MCF 10A (cell line): ENCODE data around the gene EDN1. TPM values are rescaled to one million over a fixed set of nuclear protein-coding genes. Genes with fewer than 3 reads are reported as not detected.

Source experiments
- BruUV-seq: library from RNA; stranded (reverse); fragments of 400-500 nt; replicated peaks from 2 replicates; lab custom pipeline; 2021; lab: Mats Ljungman, UMichigan
- CTCF ChIA-PET: fragments of 300-600 bp; sonication (Branson Sonifier 250); formaldehyde crosslinking; extraction: SDS; loops from one replicate; lab custom pipeline; 2021; ENCODE audit warnings: antibody characterized with exemption, inconsistent platforms; lab: Yijun Ruan, JAX
- POLR2A ChIA-PET: fragments of 300-600, 350-650 bp; sonication (Branson Sonifier 250); formaldehyde crosslinking; extraction: SDS; loops from one replicate; lab custom pipeline; 2020; ENCODE audit warnings: antibody characterized with exemption, inconsistent platforms; lab: Yijun Ruan, JAX
- DNase-seq: peaks from one replicate; pipeline ENCODE4 v3.0.0-alpha.2; 2018; ENCODE audit not compliant: unreplicated experiment
- H3K27ac Mint-ChIP-seq: one replicate; pipeline ENCODE4 v1.8.0; 2022; ENCODE audit warnings: mild to moderate bottlenecking, low read depth, mixed read lengths; ENCODE audit not compliant: unreplicated experiment
- H3K27me3 Mint-ChIP-seq: one replicate; pipeline ENCODE4 v1.8.0; 2022; ENCODE audit warnings: mixed read lengths; ENCODE audit not compliant: insufficient read depth, unreplicated experiment
- H3K36me3 Mint-ChIP-seq: one replicate; pipeline ENCODE4 v1.8.0; 2022; ENCODE audit warnings: mild to moderate bottlenecking, moderate library complexity, mixed read lengths; ENCODE audit not compliant: insufficient read depth, unreplicated experiment
- H3K4me1 Mint-ChIP-seq: one replicate; pipeline ENCODE4 v1.8.0; 2022; ENCODE audit warnings: mixed read lengths; ENCODE audit not compliant: insufficient read depth, unreplicated experiment
- H3K4me3 Mint-ChIP-seq: one replicate; pipeline ENCODE4 v1.8.0; 2022; ENCODE audit warnings: mild to moderate bottlenecking, moderate library complexity, mixed read lengths; ENCODE audit not compliant: unreplicated experiment
- H3K9me3 Mint-ChIP-seq: one replicate; pipeline ENCODE4 v1.8.0; 2022; ENCODE audit warnings: mixed read lengths; ENCODE audit not compliant: unreplicated experiment
- intact Hi-C: fragments of 100-400 bp; cut with micrococcal nuclease; formaldehyde crosslinking; loops from 2 replicates; pipeline ENCODE4 v1.14.1; 2022
- total RNA-seq: library from RNA; stranded (reverse); gene quantifications from 2 replicates; pipeline ENCODE4 v1.2.3, GENCODE V29; 2022
- TF ChIP-seq, protein P1 (sequence below): fragments of 200-600 bp; IDR thresholded peaks from one replicate; pipeline ENCODE4 v1.8.0; 2022; ENCODE audit warnings: antibody characterized with exemption, mild to moderate bottlenecking; ENCODE audit not compliant: unreplicated experiment

EDN1 gene
- total RNA-seq, 1 experiment from 2014 or later: 2.7 TPM

DNA sequence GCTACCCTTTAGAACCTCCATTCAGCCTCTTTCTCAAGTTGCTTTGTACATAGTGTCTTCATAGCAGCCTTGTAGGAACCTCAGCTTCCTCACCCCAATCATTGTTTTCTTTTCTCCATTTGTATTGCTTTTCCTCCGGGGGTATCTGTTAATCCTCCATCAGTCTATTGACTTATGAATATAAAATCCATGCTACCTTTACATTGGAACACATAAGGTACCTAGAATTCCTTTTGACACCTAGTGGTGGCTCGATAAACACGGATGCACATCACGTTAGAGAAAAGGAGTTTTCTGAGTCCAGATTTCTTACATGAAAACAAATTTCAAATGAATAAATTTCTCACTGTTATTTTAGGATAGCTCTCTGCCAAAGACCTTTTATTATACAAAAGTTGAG, 6.3 kb upstream of the EDN1 start:
- no peak overlapping the region for H3K27ac Mint-ChIP-seq
- ChIA-PET CTCF (interaction anchor here (0.6 to 0.7 kb wide), 2 partner anchors 118 to 628 kb away, joined by 3 to 4 read pairs; no protein-coding TSS in a partner anchor), POLR2A (interaction anchor here (0.7 kb wide), 1 partner anchor 40 kb away, joined by 3 read pairs; no protein-coding TSS in a partner anchor)
- H3K4me1 Mint-ChIP-seq: peaks cover 37% of the 10 kb centered on the region
- H3K27me3 Mint-ChIP-seq: no peaks in the 10 kb centered on the region
- DNase-seq: no peak
- no peaks in the 10 kb centered on the region for H3K36me3 Mint-ChIP-seq
- TF ChIP-seq, protein P1, sequence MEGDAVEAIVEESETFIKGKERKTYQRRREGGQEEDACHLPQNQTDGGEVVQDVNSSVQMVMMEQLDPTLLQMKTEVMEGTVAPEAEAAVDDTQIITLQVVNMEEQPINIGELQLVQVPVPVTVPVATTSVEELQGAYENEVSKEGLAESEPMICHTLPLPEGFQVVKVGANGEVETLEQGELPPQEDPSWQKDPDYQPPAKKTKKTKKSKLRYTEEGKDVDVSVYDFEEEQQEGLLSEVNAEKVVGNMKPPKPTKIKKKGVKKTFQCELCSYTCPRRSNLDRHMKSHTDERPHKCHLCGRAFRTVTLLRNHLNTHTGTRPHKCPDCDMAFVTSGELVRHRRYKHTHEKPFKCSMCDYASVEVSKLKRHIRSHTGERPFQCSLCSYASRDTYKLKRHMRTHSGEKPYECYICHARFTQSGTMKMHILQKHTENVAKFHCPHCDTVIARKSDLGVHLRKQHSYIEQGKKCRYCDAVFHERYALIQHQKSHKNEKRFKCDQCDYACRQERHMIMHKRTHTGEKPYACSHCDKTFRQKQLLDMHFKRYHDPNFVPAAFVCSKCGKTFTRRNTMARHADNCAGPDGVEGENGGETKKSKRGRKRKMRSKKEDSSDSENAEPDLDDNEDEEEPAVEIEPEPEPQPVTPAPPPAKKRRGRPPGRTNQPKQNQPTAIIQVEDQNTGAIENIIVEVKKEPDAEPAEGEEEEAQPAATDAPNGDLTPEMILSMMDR: no peak
- intact Hi-C loops: no loop called here
- peaks cover 8% of the 10 kb centered on the region for H3K9me3 Mint-ChIP-seq
- BruUV-seq: no TSS peak
- H3K4me3 Mint-ChIP-seq: no peak overlapping the region

DNA sequence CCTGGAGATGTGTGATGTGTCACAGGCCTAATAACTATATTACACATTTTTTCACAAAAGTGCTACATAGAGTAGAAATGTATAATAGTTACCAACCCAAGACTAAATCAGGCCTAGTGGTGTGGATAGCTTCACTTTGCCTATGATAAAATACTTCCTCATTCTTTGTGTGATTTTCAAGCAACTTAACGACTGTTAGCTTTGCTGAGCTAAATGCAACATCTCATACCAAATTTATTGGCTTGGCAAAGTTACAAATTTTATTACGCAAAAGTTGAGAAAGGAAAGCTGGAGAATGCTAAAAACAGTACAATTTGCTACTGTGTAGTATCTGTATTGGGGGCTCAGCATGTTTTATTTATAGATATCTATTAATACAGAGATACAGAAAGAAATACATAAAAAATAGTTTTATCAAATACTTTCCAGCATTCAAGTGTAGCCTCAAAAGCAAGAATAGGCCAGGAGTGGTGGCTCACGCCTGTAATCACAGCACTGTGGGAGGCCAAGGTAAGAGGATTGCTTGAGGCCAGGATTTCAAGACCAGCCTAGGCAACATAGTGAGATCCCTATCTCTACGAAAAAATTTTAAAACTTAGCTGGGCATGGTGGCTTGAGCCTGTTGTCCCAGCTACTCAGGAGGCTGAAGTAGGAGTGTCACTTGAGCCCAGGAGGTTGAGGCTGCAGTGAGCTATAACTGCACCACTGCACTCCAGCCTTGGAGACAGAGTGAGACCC, 3.6 kb upstream of the EDN1 start:
- Mint-ChIP-seq H3K4me3 (peak overlapping the region; percentile 73), H3K9me3 (no peaks in the 10 kb centered on the region), H3K36me3 (no peaks in the 10 kb centered on the region), H3K27ac (peak overlapping the region; percentile 60), H3K27me3 (no peaks in the 10 kb centered on the region), H3K4me1 (peaks cover 29% of the 10 kb centered on the region)
- DNase-seq: peak; percentile 48
- CTCF ChIA-PET: interaction anchor here (0.5 to 7.1 kb wide), 40 partner anchors 9 to 1753 kb away, joined by 3 to 70 read pairs (median 4); partner anchors contain the start of gene ADTRP
- POLR2A ChIA-PET: interaction anchor here (0.7 to 21.2 kb wide), 20 partner anchors 10 to 517 kb away, joined by 3 to 371 read pairs (median 3); no protein-coding TSS in a partner anchor
- intact Hi-C loops: loop anchor here (5.0 kb wide), 1 partner anchor 514 kb away; no protein-coding TSS in a partner anchor
- TF ChIP-seq, protein P1: no peak
- no TSS peak for BruUV-seq

DNA sequence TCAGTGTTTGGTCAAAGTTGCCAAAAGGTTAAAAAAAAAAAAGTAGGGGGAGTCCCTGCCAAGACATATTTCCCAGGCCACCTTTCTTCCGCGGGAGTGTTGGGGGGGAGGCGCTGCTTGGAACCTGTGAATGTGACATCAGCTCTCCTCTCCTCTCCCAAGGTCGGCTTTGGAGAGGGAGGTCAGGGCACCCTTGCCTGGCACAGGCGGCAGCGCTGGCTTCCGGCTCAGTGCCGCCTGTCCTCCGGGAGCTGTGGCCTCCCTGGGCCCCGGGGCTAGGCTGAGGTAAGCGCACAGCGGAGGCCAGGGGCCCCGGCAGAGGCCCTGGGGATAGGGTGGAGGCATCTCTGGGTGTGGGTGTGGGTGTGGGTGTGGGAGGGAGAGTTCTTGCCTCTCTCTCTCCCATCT, 1.9 kb upstream of the EDN1 start:
- Mint-ChIP-seq H3K9me3 (no peaks in the 10 kb centered on the region), H3K27ac (peak overlapping the region; percentile 60), H3K36me3 (peaks cover 7% of the 10 kb centered on the region), H3K27me3 (no peaks in the 10 kb centered on the region), H3K4me1 (peaks cover 42% of the 10 kb centered on the region), H3K4me3 (peak overlapping the region; percentile 73)
- ChIA-PET POLR2A (interaction anchor here (0.7 to 21.2 kb wide), 13 partner anchors 8 to 1197 kb away, joined by 3 to 371 read pairs (median 9); no protein-coding TSS in a partner anchor), CTCF (interaction anchor here (0.5 to 7.1 kb wide), 23 partner anchors 7 to 1172 kb away, joined by 3 to 70 read pairs (median 5); no protein-coding TSS in a partner anchor)
- intact Hi-C loops: loop anchor here (5.0 kb wide), 1 partner anchor 516 kb away; no protein-coding TSS in a partner anchor
- no TSS peak for BruUV-seq
- DNase-seq: peak; percentile 59
- TF ChIP-seq, protein P1: no peak

DNA sequence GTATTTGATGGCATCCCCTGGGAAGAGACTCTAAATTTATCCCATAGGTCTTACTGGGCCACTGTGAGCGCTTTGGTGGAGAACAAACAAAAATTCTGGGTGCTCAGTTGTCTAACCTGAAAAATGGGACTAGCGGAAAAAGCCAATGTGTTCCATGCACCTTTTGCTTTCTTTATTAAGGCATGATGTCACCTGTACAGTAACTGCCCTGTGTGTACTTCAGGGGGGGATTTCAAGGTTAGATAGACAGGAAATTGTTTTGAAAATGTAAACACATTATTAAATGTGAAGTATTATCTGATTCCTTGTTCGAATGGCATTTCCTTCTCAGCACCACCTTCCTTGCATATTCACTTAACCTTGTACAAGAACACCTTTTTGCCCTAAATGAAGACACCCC, 1.2 kb upstream of the EDN1 start:
- peaks cover 9% of the 10 kb centered on the region for H3K36me3 Mint-ChIP-seq
- intact Hi-C loops: loop anchor here (1.0 to 5.0 kb wide), 5 partner anchors 55 to 704 kb away; no protein-coding TSS in a partner anchor
- DNase-seq: no peak
- peaks cover 43% of the 10 kb centered on the region for H3K4me1 Mint-ChIP-seq
- H3K4me3 Mint-ChIP-seq: peak overlapping the region; percentile 75
- no TSS peak for BruUV-seq
- ChIA-PET POLR2A (interaction anchor here (0.6 to 21.2 kb wide), 30 partner anchors 8 to 647 kb away, joined by 3 to 371 read pairs (median 8); partner anchors contain the start of gene HIVEP1), CTCF (interaction anchor here (0.6 to 7.3 kb wide), 39 partner anchors 8 to 1080 kb away, joined by 3 to 197 read pairs (median 6); no protein-coding TSS in a partner anchor)
- TF ChIP-seq, protein P1: no peak
- H3K27ac Mint-ChIP-seq: peak overlapping the region; percentile 60
- no peaks in the 10 kb centered on the region for H3K27me3 Mint-ChIP-seq
- no peaks in the 10 kb centered on the region for H3K9me3 Mint-ChIP-seq
